ENCODE results near the gene ITGA2B.

DNA sequence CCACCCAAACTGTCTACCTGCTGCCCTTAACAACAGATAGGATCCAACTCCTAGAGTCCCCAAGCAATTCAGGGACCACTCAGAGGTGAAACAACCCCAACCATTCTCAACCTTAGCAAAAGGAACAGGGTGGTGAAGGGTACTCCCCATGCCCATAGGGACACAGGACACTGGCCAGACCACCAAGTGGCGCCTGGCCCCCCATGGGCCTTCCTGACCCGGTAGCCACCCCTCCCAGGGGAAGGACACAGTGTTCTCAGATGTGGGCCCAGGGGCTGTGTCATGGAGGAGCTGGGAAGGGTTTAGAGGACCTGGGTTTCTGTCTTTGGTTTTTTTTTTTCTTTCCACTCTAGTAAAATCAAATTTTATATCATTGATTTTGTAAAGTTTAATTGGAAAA, 55.1 kb downstream of the ITGA2B start:
- TF ChIP-seq GATA3 (IDR thresholded peaks at IDR 0.05; ENCODE audit: low read depth, low read length) (no peak), GATA2 (IDR thresholded peaks at IDR 0.05; ENCODE audit: low read depth, low read length) (no peak)

Data from SH-SY5Y (cell line).